GM12891 (cell line): ENCODE data around the gene L3MBTL3.

Experiments
- PAX5 ChIP-seq: IDR thresholded peaks from 2 replicates; pipeline ENCODE4 v1.6.1; 2011; ENCODE audit warnings: low read length, moderate library complexity, mild to moderate bottlenecking; ENCODE audit not compliant: insufficient read depth, severe bottlenecking
- POLR2A ChIP-seq: IDR thresholded peaks from 2 replicates; pipeline ENCODE4 v1.6.1; 2011; ENCODE audit warnings: low read depth, low read length, control low read depth
- POLR2AphosphoS5 ChIP-seq: IDR thresholded peaks from 2 replicates; pipeline ENCODE4 v1.6.1; 2011; ENCODE audit warnings: low read depth, low read length, control low read depth
- POU2F2 ChIP-seq: IDR thresholded peaks from 2 replicates; pipeline ENCODE4 v1.6.1; 2011; ENCODE audit warnings: low read depth, mild to moderate bottlenecking, control low read depth, low read length, moderate library complexity
- SPI1 ChIP-seq: IDR thresholded peaks from 2 replicates; pipeline ENCODE4 v1.6.1; 2011; ENCODE audit warnings: low read depth, low read length, control low read depth
- TAF1 ChIP-seq: IDR thresholded peaks from 2 replicates; pipeline ENCODE4 v1.6.1; 2011; ENCODE audit warnings: low read depth, low read length, control low read depth

DNA sequence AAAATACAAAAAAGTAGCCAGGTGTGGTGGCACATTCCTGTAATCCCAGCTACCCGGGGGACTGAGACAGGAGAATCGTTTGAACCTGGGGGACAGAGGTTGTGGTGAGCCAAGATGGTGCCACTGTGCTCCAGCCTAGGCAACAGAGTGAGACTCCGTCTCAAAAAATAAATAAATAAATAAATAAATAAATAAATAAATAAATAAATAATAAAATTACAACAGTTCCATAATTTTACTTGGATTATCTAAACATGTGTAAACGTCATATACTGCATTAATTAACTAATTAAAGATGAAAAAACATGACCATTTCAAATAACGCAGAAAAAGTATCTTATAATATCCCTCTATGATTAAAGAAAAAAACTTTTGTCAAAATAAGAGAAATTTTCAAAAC, 138.5 kb downstream of the L3MBTL3 start:
- TF ChIP-seq POLR2A, result no peak
- TF ChIP-seq POLR2AphosphoS5, result no peak
- no peak for TF ChIP-seq TAF1
- TF ChIP-seq SPI1, result no peak
- TF ChIP-seq PAX5, result no peak
- no peak for TF ChIP-seq POU2F2
